Sigmoid colon (tissue), 4 donors: ENCODE data around the gene EHMT1.

Experiments used
- EP300 ChIP-seq, 4 donors: sonication (generic); formaldehyde crosslinking; IDR thresholded peaks; one replicate each; pipeline ENCODE4 v1.6.1; 2017; ENCODE audit warnings: antibody characterized with exemption in 4 of 4
- POLR2A ChIP-seq, 2 donors: fragments of 450-650 bp; IDR thresholded peaks; one replicate each; pipeline ENCODE4 v1.6.1; 2016; ENCODE audit warnings: antibody characterized with exemption in 2 of 2, mild to moderate bottlenecking in 2 of 2, moderate library complexity in 2 of 2
- TF ChIP-seq, protein P1 (sequence below), 4 experiments: fragments of 450-650 bp in 3 of 4; fragments of 200-600 bp in 1 of 4; IDR thresholded peaks; one replicate each; pipeline ENCODE4 v1.5.1; 2016 to 2019; ENCODE audit warnings: antibody characterized with exemption in 4 of 4, mild to moderate bottlenecking in 3 of 4, moderate library complexity in 2 of 4

DNA sequence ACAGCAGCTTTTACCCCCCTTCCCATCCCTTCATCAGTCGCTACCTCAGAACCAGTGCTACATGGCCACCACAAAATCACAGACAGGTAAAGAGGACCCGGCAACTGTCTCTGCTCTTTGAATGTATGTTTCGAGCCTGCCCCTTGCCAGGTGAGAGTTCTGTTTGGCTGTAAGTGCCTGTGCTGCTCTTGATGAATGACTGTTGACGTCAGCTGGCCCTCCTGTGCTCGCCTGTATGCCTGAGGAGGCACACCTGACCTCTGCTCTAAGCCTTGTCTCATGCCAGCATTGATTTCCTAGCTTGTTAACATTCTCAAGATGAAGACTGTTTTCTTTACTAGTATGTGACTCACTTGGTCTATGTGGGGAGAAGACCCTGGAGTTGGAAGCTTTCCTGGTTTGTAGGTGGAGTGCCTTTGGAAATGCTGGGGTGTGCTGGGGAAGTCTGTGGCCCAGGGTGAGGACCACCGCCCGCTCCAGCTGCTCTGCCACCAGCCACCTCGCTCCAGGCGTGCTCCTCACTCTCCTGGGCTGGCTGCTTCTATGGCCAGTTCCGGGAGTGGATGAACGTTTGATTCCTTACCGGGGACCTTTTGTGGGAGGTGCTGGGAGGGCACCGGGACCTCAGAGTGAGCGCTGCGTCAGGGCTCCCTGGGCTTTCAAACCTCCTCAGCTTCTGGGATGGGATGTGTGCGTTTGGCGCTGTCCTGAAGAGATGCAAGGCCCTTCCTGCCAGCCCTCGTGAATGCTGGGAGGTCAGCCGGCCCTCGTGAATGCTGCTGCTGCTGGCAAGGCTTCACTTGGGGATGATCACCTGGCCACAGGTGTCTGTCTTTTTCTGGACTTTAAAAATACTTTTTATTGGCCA lies 109.9 kb downstream of the EHMT1 start:
- TF ChIP-seq, protein P1, sequence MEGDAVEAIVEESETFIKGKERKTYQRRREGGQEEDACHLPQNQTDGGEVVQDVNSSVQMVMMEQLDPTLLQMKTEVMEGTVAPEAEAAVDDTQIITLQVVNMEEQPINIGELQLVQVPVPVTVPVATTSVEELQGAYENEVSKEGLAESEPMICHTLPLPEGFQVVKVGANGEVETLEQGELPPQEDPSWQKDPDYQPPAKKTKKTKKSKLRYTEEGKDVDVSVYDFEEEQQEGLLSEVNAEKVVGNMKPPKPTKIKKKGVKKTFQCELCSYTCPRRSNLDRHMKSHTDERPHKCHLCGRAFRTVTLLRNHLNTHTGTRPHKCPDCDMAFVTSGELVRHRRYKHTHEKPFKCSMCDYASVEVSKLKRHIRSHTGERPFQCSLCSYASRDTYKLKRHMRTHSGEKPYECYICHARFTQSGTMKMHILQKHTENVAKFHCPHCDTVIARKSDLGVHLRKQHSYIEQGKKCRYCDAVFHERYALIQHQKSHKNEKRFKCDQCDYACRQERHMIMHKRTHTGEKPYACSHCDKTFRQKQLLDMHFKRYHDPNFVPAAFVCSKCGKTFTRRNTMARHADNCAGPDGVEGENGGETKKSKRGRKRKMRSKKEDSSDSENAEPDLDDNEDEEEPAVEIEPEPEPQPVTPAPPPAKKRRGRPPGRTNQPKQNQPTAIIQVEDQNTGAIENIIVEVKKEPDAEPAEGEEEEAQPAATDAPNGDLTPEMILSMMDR (IDR thresholded peaks at IDR 0.05), result no peak
- TF ChIP-seq POLR2A (IDR thresholded peaks at IDR 0.05), result no peak
- TF ChIP-seq EP300 (IDR thresholded peaks at IDR 0.05), result no peak
